HG03280 (cell line): Measurements from ENCODE around the gene TMPRSS13.
"Not testable (repeated sequence)": the region's sequence is repeated elsewhere in the genome, so short reads cannot be mapped to it uniquely, and the experiment has no call there.

Source experiments
- ATAC-seq: cut with Tn5 transposase; IDR thresholded peaks from one replicate; pipeline ENCODE4 v1.9.1; 2021; ENCODE audit warnings: mild to moderate bottlenecking, moderate library complexity; ENCODE audit not compliant: unreplicated experiment

Gene TMPRSS13

DNA sequence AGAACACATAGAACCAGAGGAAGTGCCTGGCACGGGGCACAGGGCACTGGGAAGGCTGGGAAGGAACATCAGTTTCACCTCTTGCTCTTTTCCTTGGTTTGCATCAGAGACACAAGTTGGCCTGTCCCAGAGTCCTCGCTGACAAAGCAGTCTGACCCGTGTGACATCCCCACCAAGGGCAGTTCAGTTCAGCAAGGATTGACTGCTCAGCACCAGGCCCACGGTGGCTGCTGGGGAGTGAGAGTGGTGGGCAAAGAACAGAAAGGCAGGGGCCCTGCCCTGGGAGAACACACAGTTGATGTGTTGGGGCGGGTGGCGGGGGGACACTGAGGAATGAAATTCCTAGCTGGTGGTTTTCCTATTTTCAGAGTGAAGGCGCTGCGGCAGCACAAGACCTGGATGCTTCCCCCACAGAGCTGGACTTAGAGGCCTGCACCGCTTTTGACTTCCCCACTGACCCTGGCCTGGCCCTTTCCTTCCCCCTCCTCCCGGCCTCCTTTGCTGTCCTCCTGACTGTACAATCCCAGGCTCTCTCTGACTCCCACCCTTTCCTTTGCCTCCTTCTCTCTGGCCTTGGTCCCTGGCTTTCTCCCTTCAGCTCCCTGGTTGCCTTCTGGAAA, 2.2 kb upstream of the TMPRSS13 start:
- ATAC-seq = no peak

GRCh38 chr11:117930668-117931330, 1.6 kb upstream of the TMPRSS13 start:
- ATAC-seq = no peak

DNA sequence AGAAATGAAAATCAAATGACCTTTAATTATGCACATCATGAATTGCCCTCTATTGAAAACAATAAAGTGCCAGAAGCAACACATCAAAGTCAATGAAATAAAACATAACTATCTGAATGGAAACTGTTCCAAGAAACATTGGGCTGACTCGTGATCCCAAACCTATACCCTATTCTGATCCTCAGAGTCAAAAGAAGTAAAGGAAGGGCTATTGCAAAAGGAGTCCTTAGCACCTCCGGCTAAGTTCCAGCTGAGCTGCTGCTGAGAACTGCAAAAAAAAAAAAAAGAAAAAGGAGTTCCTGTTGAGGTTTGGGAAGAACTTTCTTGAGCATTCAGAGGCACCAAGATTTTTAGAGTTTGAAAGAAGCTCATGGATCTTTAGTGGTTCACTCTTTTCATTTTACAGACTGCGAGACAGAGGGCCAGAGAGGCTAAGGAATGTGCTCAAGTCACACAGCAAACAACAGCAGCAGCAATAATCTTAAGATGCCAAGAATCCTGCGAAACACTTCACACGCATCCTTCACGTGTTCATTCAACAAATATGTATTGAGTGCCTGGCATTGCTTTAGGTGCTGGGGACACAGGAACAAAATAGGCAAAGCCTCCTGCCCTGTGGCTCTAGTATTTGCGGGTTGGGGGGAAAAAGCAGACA, 841 bp upstream of the TMPRSS13 start:
- ATAC-seq = no peak

DNA sequence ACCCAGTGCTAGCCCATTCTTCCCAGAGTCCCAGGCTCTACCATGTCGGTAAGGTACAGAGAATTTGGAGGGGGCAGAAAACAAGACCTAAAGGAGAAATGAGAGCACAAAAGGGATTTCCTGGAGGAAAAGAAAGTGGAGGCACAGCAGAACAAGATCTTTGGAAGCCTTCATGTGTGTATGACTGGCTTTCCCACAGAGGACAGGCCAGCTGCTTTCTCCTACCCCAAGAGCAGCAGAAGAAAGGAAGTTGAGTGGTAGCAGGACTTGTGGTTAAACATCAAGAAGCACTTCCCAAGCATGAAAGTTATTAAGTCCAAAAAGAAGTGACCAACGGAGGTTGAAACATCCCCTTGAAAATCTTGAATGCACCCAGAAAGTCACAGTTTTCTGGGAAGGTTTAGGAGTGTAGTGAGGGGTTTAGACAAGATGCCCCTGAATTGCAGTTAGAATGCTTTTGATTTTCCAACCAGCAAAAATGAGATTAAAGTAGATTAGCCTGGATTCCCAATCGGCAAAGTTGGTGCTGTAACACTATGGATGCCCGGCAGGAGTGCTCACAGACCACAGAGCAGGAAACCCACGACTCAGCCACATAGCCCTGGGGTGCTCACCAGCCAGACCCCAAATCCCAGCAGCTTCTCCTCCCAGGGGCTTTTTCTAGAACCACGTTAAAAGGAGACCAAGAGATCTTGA, 608 bp downstream of the TMPRSS13 start:
- no peak for ATAC-seq

DNA sequence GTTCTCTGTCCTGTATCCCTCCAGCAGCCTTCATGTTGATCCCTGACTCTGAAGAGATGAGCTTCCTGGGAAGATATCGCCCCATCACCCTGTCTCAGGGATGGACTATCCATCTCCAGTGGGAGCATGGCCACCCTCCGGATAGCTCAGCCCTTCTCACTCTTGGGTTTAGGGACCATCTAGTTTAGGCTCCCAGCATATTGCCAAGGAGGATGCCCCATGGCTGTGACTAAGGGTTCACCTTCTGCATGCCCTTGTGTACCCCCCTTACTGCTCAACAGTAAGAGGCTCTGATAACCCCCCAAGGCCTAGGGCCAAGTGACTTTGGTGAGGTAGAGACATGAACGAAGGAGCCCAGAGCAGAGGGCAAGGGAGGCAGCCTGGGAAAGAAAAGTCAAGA, 1.3 kb downstream of the TMPRSS13 start:
- no peak for ATAC-seq

- ATAC-seq = not testable (repeated sequence)
Measured at GRCh38 chr11:117926166-117926565, 3.0 kb downstream of the TMPRSS13 start.

DNA sequence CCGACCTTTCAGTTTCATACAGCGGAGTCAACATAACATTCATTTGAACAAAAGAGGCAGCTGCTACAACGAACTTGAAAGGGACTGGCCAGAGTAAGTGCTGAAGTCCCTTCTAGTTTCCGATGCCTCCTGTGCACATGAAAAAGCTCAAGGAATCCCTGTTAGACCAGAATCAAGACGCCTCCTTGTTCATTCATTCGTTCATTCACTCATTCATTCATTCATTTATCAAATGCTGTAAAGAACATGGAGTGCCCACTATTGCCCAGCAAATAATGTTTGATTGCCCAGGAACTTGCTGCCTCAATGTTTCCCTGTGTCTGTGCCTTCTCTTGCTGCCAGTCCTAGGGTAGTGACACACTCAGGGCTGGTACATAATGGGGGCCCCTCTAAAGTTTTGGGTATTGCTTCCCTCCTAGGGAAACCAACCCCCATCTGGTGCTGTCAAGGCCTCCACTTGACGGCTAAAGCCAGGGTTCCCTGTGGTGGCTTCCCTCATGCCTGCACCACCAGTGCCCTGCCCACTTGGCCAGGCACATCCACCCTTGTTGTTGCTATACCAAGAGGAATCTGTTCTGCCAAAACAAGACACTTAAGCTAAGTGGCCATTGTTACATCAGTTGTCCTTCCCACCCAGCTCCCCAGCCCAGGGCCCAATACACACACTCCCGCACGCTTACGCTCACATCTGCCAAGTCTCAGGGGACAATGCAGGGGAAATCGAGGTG, 3.8 kb downstream of the TMPRSS13 start:
- no peak for ATAC-seq

GRCh38 chr11:117924631-117925170, 4.5 kb downstream of the TMPRSS13 start:
- ATAC-seq = no peak

DNA sequence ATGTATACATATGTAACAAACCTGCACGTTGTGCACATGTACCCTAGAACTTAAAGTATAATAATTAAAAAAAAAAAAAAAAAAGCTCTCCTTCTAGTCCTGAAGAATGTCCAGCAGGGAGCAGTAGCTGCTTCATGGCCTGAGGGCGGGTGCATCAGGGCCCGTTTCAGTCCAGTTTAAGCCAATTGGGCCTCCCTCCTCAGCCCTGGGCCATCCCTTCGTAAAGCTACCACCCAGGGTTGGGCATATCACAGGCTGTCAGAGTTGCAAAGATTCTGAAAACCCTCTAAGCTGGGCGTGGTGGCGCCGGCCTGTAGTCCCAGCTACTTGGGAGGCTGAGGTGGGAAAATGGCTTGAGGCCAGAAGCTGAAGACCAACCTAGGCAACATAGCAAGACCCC, 5.4 kb downstream of the TMPRSS13 start:
- no peak for ATAC-seq

GRCh38 chr11:117923275-117923674, 5.9 kb downstream of the TMPRSS13 start:
- no peak for ATAC-seq

- no peak for ATAC-seq
Measured at GRCh38 chr11:117921893-117922292, 7.3 kb downstream of the TMPRSS13 start.

DNA sequence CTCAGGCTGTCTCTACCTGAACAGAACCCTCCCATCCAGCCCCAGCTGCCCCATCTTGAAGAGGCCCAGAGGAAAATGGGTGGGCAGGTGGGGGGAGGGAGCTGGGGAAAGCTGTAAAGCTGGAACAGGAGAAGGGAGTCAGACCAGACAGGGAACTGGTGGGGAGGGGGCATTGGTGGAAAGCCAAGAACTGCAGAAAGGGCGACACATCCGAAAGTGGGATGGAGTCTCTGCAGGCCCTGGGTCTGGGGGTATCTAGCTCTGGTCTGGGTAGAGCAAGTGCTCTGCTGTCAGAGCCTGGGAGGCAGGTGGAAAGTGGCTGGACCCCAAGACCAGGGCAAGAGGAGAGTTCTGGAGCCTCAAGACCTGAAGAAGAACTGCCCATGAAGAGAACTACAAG, 7.7 kb downstream of the TMPRSS13 start:
- no peak for ATAC-seq

DNA sequence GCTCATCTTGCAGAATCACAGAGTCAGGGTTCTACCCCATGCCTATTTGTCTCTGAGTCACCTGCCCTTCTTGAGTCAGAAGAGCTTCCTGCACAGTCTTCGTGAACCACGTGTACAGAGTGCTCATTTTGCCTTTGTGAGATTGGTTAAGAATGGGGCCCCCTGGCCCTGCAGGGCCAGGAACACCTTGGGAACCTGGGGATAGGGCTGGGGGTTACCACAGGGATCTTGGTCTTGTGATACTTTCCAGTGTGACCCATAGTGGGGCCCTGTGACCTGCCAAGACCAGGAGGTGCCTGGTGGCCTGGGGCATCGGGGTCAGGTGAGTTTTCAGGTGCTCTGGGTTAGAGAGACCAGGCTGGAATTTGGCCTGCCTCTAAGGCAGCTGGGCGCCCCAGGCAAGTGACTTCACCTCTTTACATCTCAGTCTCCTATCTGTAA, 9.4 kb downstream of the TMPRSS13 start:
- ATAC-seq = no peak

DNA sequence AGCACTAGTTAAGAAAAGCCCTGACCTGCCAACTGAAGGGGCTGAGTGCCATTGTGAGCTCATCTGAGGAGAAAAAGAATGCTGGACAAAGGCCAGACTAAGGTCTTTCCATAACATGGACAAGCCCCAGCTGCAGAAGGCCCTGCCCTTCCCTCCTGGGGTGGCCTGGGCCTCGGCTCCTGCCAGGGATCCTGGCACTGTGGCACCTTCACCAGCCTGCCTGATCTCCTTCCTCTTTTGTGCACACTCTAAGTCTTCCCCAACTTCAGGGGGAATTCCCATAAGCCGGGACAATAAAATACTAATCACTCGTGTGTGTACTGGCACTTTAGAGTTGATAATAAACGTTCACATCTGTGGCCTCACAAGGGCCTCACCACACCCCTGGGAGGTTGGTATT, 9.9 kb downstream of the TMPRSS13 start:
- no peak for ATAC-seq

- ATAC-seq = no peak
Measured at GRCh38 chr11:117918366-117919255, 10.6 kb downstream of the TMPRSS13 start.

- ATAC-seq = no peak
Measured at GRCh38 chr11:117917591-117918151, 11.5 kb downstream of the TMPRSS13 start.

DNA sequence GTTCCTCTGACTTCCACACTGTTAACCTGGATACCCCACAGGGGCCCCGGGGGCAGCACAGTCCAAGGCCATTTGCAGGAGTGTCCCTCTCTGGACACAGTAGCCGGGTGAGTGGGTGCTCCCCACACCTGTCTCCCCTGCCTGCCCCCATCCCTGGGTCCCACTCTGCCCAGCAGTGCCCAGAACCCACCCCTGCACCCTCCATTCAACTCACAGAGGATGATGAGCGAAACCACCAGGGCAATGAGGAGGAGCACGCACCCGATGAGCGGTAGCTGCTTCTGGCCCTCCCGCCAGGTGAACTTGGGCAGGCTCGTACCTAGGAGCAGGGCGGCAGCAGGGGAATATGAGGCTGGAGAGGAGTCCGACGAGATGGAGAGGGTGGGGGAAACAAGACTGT, 12.2 kb downstream of the TMPRSS13 start:
- ATAC-seq = no peak

DNA sequence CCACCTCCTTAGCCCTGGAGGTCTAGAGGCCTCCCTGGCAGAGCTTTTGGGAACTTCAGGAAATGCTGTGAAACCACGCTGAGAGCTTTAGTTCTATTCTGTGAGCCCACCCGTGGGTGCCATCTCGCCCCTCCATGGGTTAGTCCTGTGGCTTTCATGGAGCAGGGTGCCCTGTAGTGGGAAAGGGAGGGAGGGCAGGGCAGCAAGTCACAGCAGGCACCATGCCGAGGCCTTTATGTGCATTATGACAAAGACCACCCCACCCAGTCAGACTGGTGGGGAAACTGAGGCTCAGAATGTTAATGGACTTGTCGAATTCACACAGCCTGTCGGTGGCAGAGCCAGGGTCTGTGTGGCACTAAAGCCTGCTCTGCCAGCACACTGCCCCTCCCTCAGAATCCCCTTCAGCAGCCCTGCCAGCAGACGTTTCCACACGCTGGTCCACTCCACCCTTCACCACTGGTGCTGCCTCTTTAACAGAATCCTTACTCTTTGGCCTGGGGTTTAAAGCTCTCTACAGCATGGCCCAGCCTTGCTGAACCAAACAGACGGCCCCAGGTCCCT, 13.4 kb downstream of the TMPRSS13 start:
- no peak for ATAC-seq

DNA sequence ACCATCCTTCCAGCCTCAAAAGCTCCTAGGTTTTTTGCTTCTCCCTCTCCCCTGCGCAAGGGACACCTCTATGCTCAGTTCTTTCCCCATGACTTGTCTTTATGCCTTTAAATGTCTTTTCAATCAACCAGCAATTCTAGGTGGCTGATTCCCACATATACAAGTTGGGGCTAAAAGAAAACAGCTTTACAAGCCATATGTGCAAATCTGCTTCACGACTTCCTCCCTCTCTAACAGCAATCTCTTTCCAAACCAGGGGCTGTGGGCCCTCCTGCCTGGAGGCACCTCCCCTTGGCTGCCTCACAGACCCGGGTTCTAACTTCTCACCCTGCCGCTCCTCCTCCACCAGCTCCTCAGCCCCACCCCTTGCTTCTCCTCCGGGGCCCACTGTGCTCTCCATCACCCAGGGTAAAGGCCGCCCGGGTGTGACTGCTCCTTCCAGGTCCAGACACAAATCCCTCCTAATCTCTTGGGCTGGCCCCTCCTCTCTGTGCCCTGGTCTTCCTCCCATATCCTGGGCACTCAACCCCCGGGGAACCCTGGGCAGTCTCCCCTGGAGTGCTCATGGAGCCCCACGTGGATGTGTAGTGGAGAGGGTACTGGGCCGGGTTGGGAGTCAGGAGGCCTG, 14.1 kb downstream of the TMPRSS13 start:
- no peak for ATAC-seq
